ENCODE data around the gene BRIP1.

- no peak for TF ChIP-seq CTCF (IDR thresholded peaks at IDR 0.05)
- TF ChIP-seq POLR2AphosphoS5 (IDR thresholded peaks at IDR 0.05; ENCODE audit: low read depth, low read length) = no peak
- TF ChIP-seq TCF7L2 (IDR thresholded peaks at IDR 0.05; ENCODE audit: low read depth, low read length) = no peak
- TF ChIP-seq REST (IDR thresholded peaks at IDR 0.05; ENCODE audit: insufficient read depth in 1 of 2, low read depth in 2 of 2, low read length in 1 of 2) = no peak
- TF ChIP-seq SIN3A (IDR thresholded peaks at IDR 0.05; ENCODE audit: borderline replicate concordance, insufficient read depth, low read depth, low read length) = no peak
Measured at GRCh38 chr17:61634942-61635538, 228.3 kb downstream of the BRIP1 start.
